A673 (cell line): ENCODE data around the gene UMAD1. TPM values are rescaled to one million over a fixed set of nuclear protein-coding genes. Genes with fewer than 3 reads are reported as not detected.

Experiments used
- BruUV-seq: library from RNA; stranded (reverse); fragments of 400-500 nt; replicated peaks from 2 replicates; lab custom pipeline; 2021; lab: Mats Ljungman, UMichigan
- CTCF ChIA-PET: fragments of 300-600 bp; sonication (Branson Sonifier 250); formaldehyde crosslinking; loops from one replicate; lab custom pipeline; 2022; ENCODE audit warnings: antibody characterized with exemption; lab: Charles Lee
- POLR2A ChIA-PET: fragments of 300-600 bp; sonication (Branson Sonifier 250); formaldehyde crosslinking; loops from one replicate; lab custom pipeline; 2022; ENCODE audit warnings: antibody characterized with exemption; ENCODE audit not compliant: low non-redundant PET; lab: Charles Lee
- DNase-seq: peaks from one replicate; pipeline ENCODE4 v3.0.0-alpha.2; 2015; ENCODE audit warnings: low spot score
- H3K27ac ChIP-seq: fragments of 200-600 bp; sonication (generic); 2 replicates; pipeline ENCODE4 v1.5.1; 2016; ENCODE audit warnings: mixed run types, low read depth, mild to moderate bottlenecking, mixed read lengths, antibody characterized with exemption, low read length; ENCODE audit not compliant: poor library complexity, severe bottlenecking
- H3K27me3 ChIP-seq: fragments of 200-600 bp; sonication (generic); replicated peaks from 2 replicates; pipeline ENCODE4 v1.6.1; 2017; ENCODE audit warnings: mixed run types, low read depth, mild to moderate bottlenecking, mixed read lengths, antibody characterized with exemption, low read length; ENCODE audit not compliant: insufficient read depth, poor library complexity
- H3K36me3 ChIP-seq: fragments of 200-600 bp; sonication (generic); 2 replicates; pipeline ENCODE4 v1.6.1; 2016; ENCODE audit warnings: mixed run types, mild to moderate bottlenecking, mixed read lengths, antibody characterized with exemption, low read length; ENCODE audit not compliant: insufficient read depth, poor library complexity, severe bottlenecking
- H3K4me1 ChIP-seq: fragments of 200-600 bp; sonication (generic); 2 replicates; pipeline ENCODE4 v1.6.1; 2017; ENCODE audit warnings: mixed run types, mild to moderate bottlenecking, mixed read lengths, antibody characterized with exemption, low read length; ENCODE audit not compliant: insufficient read depth, poor library complexity, severe bottlenecking
- H3K4me3 ChIP-seq: fragments of 200-600 bp; sonication (generic); 2 replicates; pipeline ENCODE4 v1.5.1; 2016; ENCODE audit warnings: low read depth, mixed run types, mild to moderate bottlenecking, mixed read lengths, low read length; ENCODE audit not compliant: poor library complexity, severe bottlenecking
- H3K9me3 ChIP-seq: fragments of 200-600 bp; sonication (generic); 2 replicates; pipeline ENCODE4 v1.6.1; 2016; ENCODE audit warnings: mixed run types, low read depth, mild to moderate bottlenecking, mixed read lengths, antibody characterized with exemption, low read length; ENCODE audit not compliant: poor library complexity, severe bottlenecking
- CTCF ChIP-seq: fragments of 300-800, 200-600 bp; sonication (generic); conservative IDR thresholded peaks from 2 replicates; pipeline ENCODE4 v1.5.1; 2017; ENCODE audit warnings: low read depth, mild to moderate bottlenecking, antibody characterized with exemption, low read length, moderate library complexity, mixed read lengths
- EZH2 ChIP-seq: fragments of 200-600 bp; sonication (generic); IDR thresholded peaks from 2 replicates; pipeline ENCODE4 v1.6.1; 2017; ENCODE audit warnings: borderline replicate concordance, low read depth, mild to moderate bottlenecking, mixed read lengths, antibody characterized with exemption, low read length; ENCODE audit not compliant: poor library complexity, severe bottlenecking
- intact Hi-C: fragments of 100-400 bp; cut with micrococcal nuclease; formaldehyde crosslinking; loops from one replicate; pipeline ENCODE4 v1.10.0; 2022; ENCODE audit not compliant: unreplicated experiment
- total RNA-seq: library from RNA; stranded (reverse); gene quantifications from 2 replicates; pipeline ENCODE4 v1.2.3, GENCODE V29; 2021

UMAD1 gene
- total RNA-seq, 1 experiment from 2014 or later: 13.5 TPM

- Histone ChIP-seq H3K9me3 (no peaks in the 10 kb centered on the region), H3K27ac (no peak overlapping the region), H3K36me3 (no peaks in the 10 kb centered on the region), H3K4me3 (no peak overlapping the region), H3K27me3 (no peaks in the 10 kb centered on the region), H3K4me1 (no peaks in the 10 kb centered on the region)
- TF ChIP-seq EZH2: no peak
- TF ChIP-seq CTCF: no peak
- no peak for DNase-seq
- intact Hi-C loops: no loop called here
- ChIA-PET POLR2A (no interaction called here), CTCF (interaction anchor here (0.6 kb wide), 1 partner anchor 498 kb away, joined by 4 read pairs; no protein-coding TSS in a partner anchor)
- no TSS peak for BruUV-seq
Measured at GRCh38 chr7:7757576-7757975, 117.0 kb downstream of the UMAD1 start.

GRCh38 chr7:7761340-7761973, 120.9 kb downstream of the UMAD1 start:
- H3K36me3 ChIP-seq: no peaks in the 10 kb centered on the region
- CTCF ChIA-PET: interaction anchor here (1.1 kb wide), 1 partner anchor 80 kb away, joined by 5 read pairs; no protein-coding TSS in a partner anchor
- H3K9me3 ChIP-seq: no peaks in the 10 kb centered on the region
- peak; percentile 50 for TF ChIP-seq CTCF
- no peak for TF ChIP-seq EZH2
- DNase-seq: peak; percentile 55
- H3K4me3 ChIP-seq: no peak overlapping the region
- intact Hi-C loops: loop anchor here (1.0 to 10.0 kb wide), 3 partner anchors 80 to 453 kb away; no protein-coding TSS in a partner anchor
- H3K27me3 ChIP-seq: no peaks in the 10 kb centered on the region
- H3K4me1 ChIP-seq: no peaks in the 10 kb centered on the region
- POLR2A ChIA-PET: no interaction called here
- BruUV-seq: no TSS peak
- H3K27ac ChIP-seq: no peak overlapping the region

- no TSS peak for BruUV-seq
- intact Hi-C loops: loop anchor here (1.0 to 10.0 kb wide), 3 partner anchors 81 to 453 kb away; no protein-coding TSS in a partner anchor
- no peaks in the 10 kb centered on the region for H3K36me3 ChIP-seq
- H3K4me1 ChIP-seq: no peaks in the 10 kb centered on the region
- H3K9me3 ChIP-seq: no peaks in the 10 kb centered on the region
- CTCF ChIA-PET: interaction anchor here (0.7 kb wide), 1 partner anchor 168 kb away, joined by 6 read pairs; no protein-coding TSS in a partner anchor
- no peak for TF ChIP-seq CTCF
- H3K4me3 ChIP-seq: peak overlapping the region; percentile 2
- no peaks in the 10 kb centered on the region for H3K27me3 ChIP-seq
- no peak for DNase-seq
- POLR2A ChIA-PET: no interaction called here
- no peak overlapping the region for H3K27ac ChIP-seq
Measured at GRCh38 chr7:7761974-7762779, 121.6 kb downstream of the UMAD1 start.
